ENCODE data around the gene PHACTR1.

DNA sequence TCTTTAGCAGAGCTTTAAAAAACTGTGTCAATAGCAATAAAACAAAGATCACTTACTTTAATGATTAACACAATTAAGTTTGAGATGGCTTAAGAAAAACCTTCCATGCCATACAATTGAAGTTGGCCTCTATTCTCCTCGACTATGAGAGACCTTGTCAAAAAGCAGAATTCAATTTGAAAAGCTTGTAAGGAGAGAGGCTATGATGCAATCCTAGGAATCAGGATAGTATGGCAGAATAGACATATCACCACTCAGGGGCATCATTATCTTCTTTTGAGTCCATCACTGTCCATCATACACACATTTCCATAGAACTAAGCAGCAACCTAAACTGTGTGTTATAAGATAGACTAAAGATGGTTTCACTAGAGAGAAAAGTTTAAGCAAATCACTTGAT lies 594.6 kb downstream of the PHACTR1 start:
- TF ChIP-seq POLR2A (IDR thresholded peaks at IDR 0.05; ENCODE audit: low read depth, low read length), result no peak
- TF ChIP-seq TAF1 (IDR thresholded peaks at IDR 0.05; ENCODE audit: low read depth, low read length), result no peak
- TF ChIP-seq POLR2AphosphoS5 (IDR thresholded peaks at IDR 0.05; ENCODE audit: low read depth, low read length), result no peak

All from GM12891 (cell line).